ENCODE measurements around the gene FLT4.

DNA sequence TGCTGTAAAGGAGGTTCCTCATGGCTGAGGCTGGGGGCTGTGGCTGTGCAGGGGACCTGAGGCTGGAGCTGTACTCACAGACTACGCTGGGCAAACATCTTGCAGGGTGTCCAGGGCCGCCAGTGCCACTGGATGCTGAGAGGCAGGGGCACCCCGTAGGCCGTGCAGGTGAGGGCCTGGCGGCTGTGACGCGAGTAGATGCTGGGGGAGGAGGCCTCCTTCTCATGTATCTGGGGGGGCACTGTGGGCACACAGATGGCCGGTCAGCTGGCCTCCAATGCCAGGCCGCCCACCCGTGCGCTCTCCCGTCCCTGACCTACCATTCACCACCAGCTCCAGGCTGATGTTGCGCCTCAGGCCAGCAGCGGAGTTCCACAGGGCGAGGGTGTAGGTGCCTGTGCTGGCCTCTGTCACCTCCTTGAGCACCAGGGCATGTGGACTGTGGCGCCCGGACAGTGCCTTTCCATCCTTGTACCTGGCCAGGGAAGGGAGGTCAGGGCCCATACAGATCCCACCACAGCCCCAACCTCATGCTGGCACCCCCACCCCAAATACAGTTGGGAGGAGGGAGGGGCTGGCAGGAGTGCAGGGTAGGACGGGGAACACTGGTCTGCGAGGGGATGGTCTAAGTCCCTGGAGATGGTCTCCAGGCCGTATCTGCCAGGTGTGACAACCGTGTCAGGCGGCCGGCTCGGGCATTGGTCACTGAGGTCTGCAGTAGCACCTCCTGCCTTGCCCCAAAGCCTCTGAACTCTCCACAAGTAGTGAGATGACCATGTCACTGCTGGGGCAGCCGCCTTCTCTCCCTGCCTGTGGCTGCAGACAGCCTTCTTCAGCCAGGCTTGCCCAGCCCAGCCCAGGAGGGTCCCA, 23.4 kb downstream of the FLT4 start:
- TF ChIP-seq, protein P1, sequence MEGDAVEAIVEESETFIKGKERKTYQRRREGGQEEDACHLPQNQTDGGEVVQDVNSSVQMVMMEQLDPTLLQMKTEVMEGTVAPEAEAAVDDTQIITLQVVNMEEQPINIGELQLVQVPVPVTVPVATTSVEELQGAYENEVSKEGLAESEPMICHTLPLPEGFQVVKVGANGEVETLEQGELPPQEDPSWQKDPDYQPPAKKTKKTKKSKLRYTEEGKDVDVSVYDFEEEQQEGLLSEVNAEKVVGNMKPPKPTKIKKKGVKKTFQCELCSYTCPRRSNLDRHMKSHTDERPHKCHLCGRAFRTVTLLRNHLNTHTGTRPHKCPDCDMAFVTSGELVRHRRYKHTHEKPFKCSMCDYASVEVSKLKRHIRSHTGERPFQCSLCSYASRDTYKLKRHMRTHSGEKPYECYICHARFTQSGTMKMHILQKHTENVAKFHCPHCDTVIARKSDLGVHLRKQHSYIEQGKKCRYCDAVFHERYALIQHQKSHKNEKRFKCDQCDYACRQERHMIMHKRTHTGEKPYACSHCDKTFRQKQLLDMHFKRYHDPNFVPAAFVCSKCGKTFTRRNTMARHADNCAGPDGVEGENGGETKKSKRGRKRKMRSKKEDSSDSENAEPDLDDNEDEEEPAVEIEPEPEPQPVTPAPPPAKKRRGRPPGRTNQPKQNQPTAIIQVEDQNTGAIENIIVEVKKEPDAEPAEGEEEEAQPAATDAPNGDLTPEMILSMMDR (IDR thresholded peaks at IDR 0.05) = no peak
- no peak for TF ChIP-seq POLR2A (IDR thresholded peaks at IDR 0.05)
- TF ChIP-seq EP300 (IDR thresholded peaks at IDR 0.05) = no peak

Measured in ovary (tissue), 3 donors.